HCT116 (cell line): ENCODE data around the gene WSB2. TPM values are rescaled to one million over a fixed set of nuclear protein-coding genes. Genes with fewer than 3 reads are reported as not detected.

Source experiments
- ATAC-seq: fragments of 200-7000 bp; cut with Tn5 transposase; 2 replicates; pipeline ENCODE4 v1.9.1; 2020; ENCODE audit warnings: mild to moderate bottlenecking, moderate library complexity
- BruUV-seq: library from RNA; stranded (reverse); fragments of 400-500 nt; replicated peaks from 2 replicates; lab custom pipeline; 2021; lab: Mats Ljungman, UMichigan
- CTCF ChIA-PET: fragments of 300-600 bp; sonication (Branson Sonifier 250); formaldehyde crosslinking; loops from one replicate; lab custom pipeline; 2021; ENCODE audit warnings: antibody characterized with exemption; lab: Charles Lee
- POLR2A ChIA-PET: fragments of 300-600, 350-600 bp; sonication (Branson Sonifier 250); formaldehyde crosslinking; loops from one replicate; lab custom pipeline; 2021; ENCODE audit warnings: antibody characterized with exemption; lab: Charles Lee
- RAD21 ChIA-PET, 2 experiments: fragments of 300-600 bp; sonication (Branson Sonifier 250); formaldehyde crosslinking; loops; one replicate each; lab custom pipeline; 2023; ENCODE audit warnings: low total read pairs in 2 of 2; ENCODE audit not compliant: uncharacterized antibody in 2 of 2, unreplicated experiment in 2 of 2, low non-redundant PET in 1 of 2; lab: Charles Lee
- DNase-seq: peaks from one replicate; pipeline ENCODE4 v3.0.0-alpha.2; 2010; ENCODE audit warnings: low read depth, low spot score
- H2AFZ ChIP-seq: fragments of 200-600 bp; shearing (Covaris generic), sonication (generic); 2 replicates; pipeline ENCODE4 v1.6.1; 2017; ENCODE audit warnings: low read depth, mixed run types, mixed read lengths, antibody characterized with exemption, low read length; ENCODE audit not compliant: poor library complexity, severe bottlenecking
- H3K27ac ChIP-seq: 2 replicates; pipeline ENCODE4 v1.5.1; 2012; ENCODE audit warnings: low read depth, low read length
- H3K27me3 ChIP-seq: fragments of 200-600 bp; sonication (generic); 2 replicates; pipeline ENCODE4 v1.6.1; 2016; ENCODE audit warnings: mixed run types, low read length, mixed read lengths; ENCODE audit not compliant: insufficient read depth
- H3K36me3 ChIP-seq, 2 experiments: fragments of 200-500 bp in 1 of 2; fragments of 200-600 bp in 1 of 2; sonication (Bioruptor generic) in 1 of 2; sonication (generic) in 1 of 2; 2 replicates each; pipeline versions ENCODE4 v1.5.1 to v1.6.1; 2014 to 2016; ENCODE audit warnings: low read length in 2 of 2, inconsistent platforms in 1 of 2, mixed read lengths in 1 of 2, mixed run types in 1 of 2; ENCODE audit not compliant: insufficient read depth in 2 of 2, control insufficient read depth in 1 of 2
- H3K4me1 ChIP-seq, 2 experiments: fragments of 200-600 bp in 1 of 2; sonication (generic) in 1 of 2; 2 replicates each; pipeline versions ENCODE4 v1.5.1 to v1.6.1; 2012 to 2017; ENCODE audit warnings: low read length in 2 of 2, inconsistent platforms in 1 of 2, mild to moderate bottlenecking in 1 of 2, mixed read lengths in 1 of 2, mixed run types in 1 of 2, moderate library complexity in 1 of 2; ENCODE audit not compliant: insufficient read depth in 2 of 2, control insufficient read depth in 1 of 2
- H3K4me2 ChIP-seq: fragments of 200-600 bp; sonication (generic); 2 replicates; pipeline ENCODE4 v1.6.1; 2017; ENCODE audit warnings: mixed run types, low read length, mixed read lengths
- H3K4me3 ChIP-seq, 2 experiments: fragments of 200-600 bp in 1 of 2; sonication (generic) in 1 of 2; replicated peaks in 1 of 2; 2 replicates each; pipeline ENCODE4 v1.5.1; 2011 to 2016; ENCODE audit warnings: low read length in 2 of 2, control low read depth in 1 of 2, low read depth in 1 of 2, mild to moderate bottlenecking in 1 of 2, mixed read lengths in 1 of 2, mixed run types in 1 of 2
- H3K79me2 ChIP-seq: fragments of 200-600 bp; sonication (generic); 2 replicates; pipeline ENCODE4 v1.6.1; 2017; ENCODE audit warnings: mild to moderate bottlenecking, mixed run types, low read length, moderate library complexity, mixed read lengths; ENCODE audit not compliant: insufficient read depth
- H3K9ac ChIP-seq: fragments of 200-600 bp; sonication (generic); 2 replicates; pipeline ENCODE4 v1.6.1; 2016; ENCODE audit warnings: low read length, mixed read lengths
- H3K9me2 ChIP-seq: fragments of 200-600 bp; sonication (generic), shearing (Covaris generic); 2 replicates; pipeline ENCODE4 v1.6.1; 2017; ENCODE audit warnings: mixed run types, mild to moderate bottlenecking, moderate library complexity; ENCODE audit not compliant: insufficient read depth
- H3K9me3 ChIP-seq, 2 experiments: fragments of 200-500 bp in 1 of 2; fragments of 200-600 bp in 1 of 2; sonication (Bioruptor generic) in 1 of 2; sonication (generic) in 1 of 2; 2 replicates each; pipeline ENCODE4 v1.6.1; 2014 to 2017; ENCODE audit warnings: low read length in 2 of 2, mixed read lengths in 2 of 2, inconsistent platforms in 1 of 2, low read depth in 1 of 2, mild to moderate bottlenecking in 1 of 2, mixed run types in 1 of 2, moderate library complexity in 1 of 2; ENCODE audit not compliant: control insufficient read depth in 1 of 2, insufficient read depth in 1 of 2
- H4K20me1 ChIP-seq: fragments of 200-600 bp; sonication (generic), shearing (Covaris generic); 2 replicates; pipeline ENCODE4 v1.6.1; 2017; ENCODE audit warnings: mixed run types, mild to moderate bottlenecking, moderate library complexity; ENCODE audit not compliant: insufficient read depth
- CEBPB ChIP-seq: IDR thresholded peaks from 2 replicates; pipeline ENCODE4 v1.6.1; 2012; ENCODE audit warnings: low read depth
- CTCF ChIP-seq, 3 experiments: fragments of 200-600 bp in 1 of 3; sonication (generic) in 1 of 3; IDR thresholded peaks in 2 of 3; conservative IDR thresholded peaks in 1 of 3; 2 replicates each; pipeline ENCODE4 v1.5.1; 2012 to 2017; ENCODE audit warnings: low read depth in 2 of 3, low read length in 2 of 3, antibody characterized with exemption in 1 of 3, borderline replicate concordance in 1 of 3, control low read depth in 1 of 3, mild to moderate bottlenecking in 1 of 3, mixed read lengths in 1 of 3, mixed run types in 1 of 3, moderate library complexity in 1 of 3; ENCODE audit not compliant: insufficient read depth in 1 of 3
- ELF1 ChIP-seq: IDR thresholded peaks from 2 replicates; pipeline ENCODE4 v1.6.1; 2012; ENCODE audit warnings: low read depth, borderline replicate concordance
- FOSL1 ChIP-seq: IDR thresholded peaks from 2 replicates; pipeline ENCODE4 v1.6.1; 2012; ENCODE audit warnings: low read depth
- MAX ChIP-seq: IDR thresholded peaks from 2 replicates; pipeline ENCODE4 v1.6.1; 2012
- POLR2AphosphoS5 ChIP-seq: IDR thresholded peaks from 2 replicates; pipeline ENCODE4 v1.6.1; 2011; ENCODE audit warnings: mild to moderate bottlenecking, low read depth, low read length, moderate library complexity
- RAD21 ChIP-seq: IDR thresholded peaks from 2 replicates; pipeline ENCODE4 v1.6.1; 2012; ENCODE audit warnings: low read depth, mild to moderate bottlenecking
- SP1 ChIP-seq: IDR thresholded peaks from 2 replicates; pipeline ENCODE4 v1.6.1; 2012; ENCODE audit warnings: low read depth
- YY1 ChIP-seq: IDR thresholded peaks from 2 replicates; pipeline ENCODE4 v1.6.1; 2011; ENCODE audit warnings: low read length, low read depth, moderate library complexity, mild to moderate bottlenecking; ENCODE audit not compliant: insufficient replicate concordance; ENCODE audit errors: extremely low read depth
- ZFX ChIP-seq: fragments of 450-650 bp; IDR thresholded peaks from 2 replicates; pipeline ENCODE4 v1.6.1; 2017
- ZNF274 ChIP-seq: fragments of 200-500 bp; sonication (Bioruptor generic); IDR thresholded peaks from 2 replicates; pipeline ENCODE4 v1.6.1; 2014; ENCODE audit warnings: mild to moderate bottlenecking, low read depth, low read length, inconsistent platforms
- intact Hi-C: fragments of 100-400 bp; cut with micrococcal nuclease; formaldehyde crosslinking; loops from 2 replicates; pipeline ENCODE4 v1.10.0; 2022
- total RNA-seq: library from RNA; stranded (reverse); gene quantifications from one replicate; pipeline ENCODE4 v1.2.1, GENCODE V29; 2021; ENCODE audit not compliant: unreplicated experiment
- TF ChIP-seq, protein P1 (sequence below): IDR thresholded peaks from 2 replicates; pipeline ENCODE4 v1.6.1; 2012
- TF ChIP-seq, protein P2 (sequence below): IDR thresholded peaks from 2 replicates; pipeline ENCODE4 v1.6.1; 2012; ENCODE audit warnings: low read depth

Gene WSB2
- total RNA-seq, 1 experiment from 2014 or later, result 97.0 TPM

DNA sequence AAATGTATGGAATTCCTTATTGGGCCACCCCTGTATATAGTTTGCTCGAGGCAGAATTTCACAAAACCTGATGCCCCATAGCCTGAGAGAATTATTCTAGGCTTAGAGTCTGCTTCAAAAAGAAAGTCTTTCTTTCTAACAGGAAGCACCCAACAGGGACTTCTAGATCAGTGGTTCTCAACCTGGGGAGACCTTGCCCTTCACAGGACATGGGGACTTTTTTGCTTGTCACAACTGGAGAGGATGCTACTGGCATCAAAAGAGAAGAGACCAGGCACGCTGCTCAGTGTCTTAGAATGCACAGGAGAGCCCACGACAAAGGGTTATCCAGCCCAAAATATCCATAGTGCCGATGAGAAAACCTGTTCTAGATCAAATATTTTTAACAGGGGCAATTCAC lies 18.9 kb downstream of the WSB2 start:
- no peaks in the 10 kb centered on the region for H3K27me3 ChIP-seq
- intact Hi-C loops, result no loop called here
- ATAC-seq (no peak), DNase-seq (no peak)
- H3K9me3 ChIP-seq, result no peaks in the 10 kb centered on the region
- H3K27ac ChIP-seq, result no peak overlapping the region
- H4K20me1 ChIP-seq, result no peaks in the 10 kb centered on the region
- ChIA-PET POLR2A (no interaction called here), RAD21 (no interaction called here), CTCF (no interaction called here)
- H3K4me2 ChIP-seq, result no peak overlapping the region
- no peaks in the 10 kb centered on the region for H3K4me1 ChIP-seq
- H3K9ac ChIP-seq, result no peak overlapping the region
- H3K36me3 ChIP-seq, result peaks cover 22 to 40% of the 10 kb centered on the region in 2 experiments
- TF ChIP-seq FOSL1 (no peak), POLR2AphosphoS5 (no peak), ZFX (no peak), SP1 (no peak), ELF1 (no peak), MAX (no peak), ZNF274 (no peak), RAD21 (no peak), CEBPB (no peak), CTCF (IDR thresholded peaks at IDR 0.05 in 2 of 3, conservative IDR thresholded peaks at IDR 0.05 in 1 of 3; ENCODE audit: borderline replicate concordance in 1 of 3, insufficient read depth in 1 of 3, low read depth in 2 of 3, low read length in 2 of 3) (no peak), YY1 (no peak)
- TF ChIP-seq, protein P1, sequence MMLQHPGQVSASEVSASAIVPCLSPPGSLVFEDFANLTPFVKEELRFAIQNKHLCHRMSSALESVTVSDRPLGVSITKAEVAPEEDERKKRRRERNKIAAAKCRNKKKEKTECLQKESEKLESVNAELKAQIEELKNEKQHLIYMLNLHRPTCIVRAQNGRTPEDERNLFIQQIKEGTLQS, result no peak
- TF ChIP-seq, protein P2, sequence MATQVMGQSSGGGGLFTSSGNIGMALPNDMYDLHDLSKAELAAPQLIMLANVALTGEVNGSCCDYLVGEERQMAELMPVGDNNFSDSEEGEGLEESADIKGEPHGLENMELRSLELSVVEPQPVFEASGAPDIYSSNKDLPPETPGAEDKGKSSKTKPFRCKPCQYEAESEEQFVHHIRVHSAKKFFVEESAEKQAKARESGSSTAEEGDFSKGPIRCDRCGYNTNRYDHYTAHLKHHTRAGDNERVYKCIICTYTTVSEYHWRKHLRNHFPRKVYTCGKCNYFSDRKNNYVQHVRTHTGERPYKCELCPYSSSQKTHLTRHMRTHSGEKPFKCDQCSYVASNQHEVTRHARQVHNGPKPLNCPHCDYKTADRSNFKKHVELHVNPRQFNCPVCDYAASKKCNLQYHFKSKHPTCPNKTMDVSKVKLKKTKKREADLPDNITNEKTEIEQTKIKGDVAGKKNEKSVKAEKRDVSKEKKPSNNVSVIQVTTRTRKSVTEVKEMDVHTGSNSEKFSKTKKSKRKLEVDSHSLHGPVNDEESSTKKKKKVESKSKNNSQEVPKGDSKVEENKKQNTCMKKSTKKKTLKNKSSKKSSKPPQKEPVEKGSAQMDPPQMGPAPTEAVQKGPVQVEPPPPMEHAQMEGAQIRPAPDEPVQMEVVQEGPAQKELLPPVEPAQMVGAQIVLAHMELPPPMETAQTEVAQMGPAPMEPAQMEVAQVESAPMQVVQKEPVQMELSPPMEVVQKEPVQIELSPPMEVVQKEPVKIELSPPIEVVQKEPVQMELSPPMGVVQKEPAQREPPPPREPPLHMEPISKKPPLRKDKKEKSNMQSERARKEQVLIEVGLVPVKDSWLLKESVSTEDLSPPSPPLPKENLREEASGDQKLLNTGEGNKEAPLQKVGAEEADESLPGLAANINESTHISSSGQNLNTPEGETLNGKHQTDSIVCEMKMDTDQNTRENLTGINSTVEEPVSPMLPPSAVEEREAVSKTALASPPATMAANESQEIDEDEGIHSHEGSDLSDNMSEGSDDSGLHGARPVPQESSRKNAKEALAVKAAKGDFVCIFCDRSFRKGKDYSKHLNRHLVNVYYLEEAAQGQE, result no peak
- H3K79me2 ChIP-seq, result peaks cover 8% of the 10 kb centered on the region; the same call in 1 of the 2 replicates
- H2AFZ ChIP-seq, result no peak overlapping the region
- H3K4me3 ChIP-seq, result no peak overlapping the region
- BruUV-seq, result TSS peak; percentile 32
- H3K9me2 ChIP-seq, result no peaks in the 10 kb centered on the region
